GM18519 (cell line): ENCODE measurements around the gene MRGPRX2.

Experiments used
- ATAC-seq: cut with Tn5 transposase; IDR thresholded peaks from one replicate; pipeline ENCODE4 v1.9.1; 2021; ENCODE audit warnings: mild to moderate bottlenecking, moderate library complexity; ENCODE audit not compliant: unreplicated experiment, low FRiP score

MRGPRX2 gene

GRCh38 chr11:19013181-19013857, 47.2 kb downstream of the MRGPRX2 start:
- ATAC-seq: no peak

- ATAC-seq: no peak
Observed at GRCh38 chr11:19012636-19013035, 47.9 kb downstream of the MRGPRX2 start.
